HCT116 (cell line): ENCODE measurements around the gene RPIA. TPM values are rescaled to one million over a fixed set of nuclear protein-coding genes. Genes with fewer than 3 reads are reported as not detected.

ENCODE experiments used
- ATAC-seq: fragments of 200-7000 bp; cut with Tn5 transposase; 2 replicates; pipeline ENCODE4 v1.9.1; 2020; ENCODE audit warnings: mild to moderate bottlenecking, moderate library complexity
- BruUV-seq: library from RNA; stranded (reverse); fragments of 400-500 nt; replicated peaks from 2 replicates; lab custom pipeline; 2021; lab: Mats Ljungman, UMichigan
- CTCF ChIA-PET: fragments of 300-600 bp; sonication (Branson Sonifier 250); formaldehyde crosslinking; loops from one replicate; lab custom pipeline; 2021; ENCODE audit warnings: antibody characterized with exemption; lab: Charles Lee
- POLR2A ChIA-PET: fragments of 300-600, 350-600 bp; sonication (Branson Sonifier 250); formaldehyde crosslinking; loops from one replicate; lab custom pipeline; 2021; ENCODE audit warnings: antibody characterized with exemption; lab: Charles Lee
- RAD21 ChIA-PET, 2 experiments: fragments of 300-600 bp; sonication (Branson Sonifier 250); formaldehyde crosslinking; loops; one replicate each; lab custom pipeline; 2023; ENCODE audit warnings: low total read pairs in 2 of 2; ENCODE audit not compliant: uncharacterized antibody in 2 of 2, unreplicated experiment in 2 of 2, low non-redundant PET in 1 of 2; lab: Charles Lee
- DNase-seq: peaks from one replicate; pipeline ENCODE4 v3.0.0-alpha.2; 2010; ENCODE audit warnings: low read depth, low spot score
- H2AFZ ChIP-seq: fragments of 200-600 bp; shearing (Covaris generic), sonication (generic); 2 replicates; pipeline ENCODE4 v1.6.1; 2017; ENCODE audit warnings: low read depth, mixed run types, mixed read lengths, antibody characterized with exemption, low read length; ENCODE audit not compliant: poor library complexity, severe bottlenecking
- H3K27ac ChIP-seq: 2 replicates; pipeline ENCODE4 v1.5.1; 2012; ENCODE audit warnings: low read depth, low read length
- H3K27me3 ChIP-seq: fragments of 200-600 bp; sonication (generic); 2 replicates; pipeline ENCODE4 v1.6.1; 2016; ENCODE audit warnings: mixed run types, low read length, mixed read lengths; ENCODE audit not compliant: insufficient read depth
- H3K36me3 ChIP-seq, 2 experiments: fragments of 200-500 bp in 1 of 2; fragments of 200-600 bp in 1 of 2; sonication (Bioruptor generic) in 1 of 2; sonication (generic) in 1 of 2; 2 replicates each; pipeline versions ENCODE4 v1.5.1 to v1.6.1; 2014 to 2016; ENCODE audit warnings: low read length in 2 of 2, inconsistent platforms in 1 of 2, mixed read lengths in 1 of 2, mixed run types in 1 of 2; ENCODE audit not compliant: insufficient read depth in 2 of 2, control insufficient read depth in 1 of 2
- H3K4me1 ChIP-seq, 2 experiments: fragments of 200-600 bp in 1 of 2; sonication (generic) in 1 of 2; 2 replicates each; pipeline versions ENCODE4 v1.5.1 to v1.6.1; 2012 to 2017; ENCODE audit warnings: low read length in 2 of 2, inconsistent platforms in 1 of 2, mild to moderate bottlenecking in 1 of 2, mixed read lengths in 1 of 2, mixed run types in 1 of 2, moderate library complexity in 1 of 2; ENCODE audit not compliant: insufficient read depth in 2 of 2, control insufficient read depth in 1 of 2
- H3K4me2 ChIP-seq: fragments of 200-600 bp; sonication (generic); 2 replicates; pipeline ENCODE4 v1.6.1; 2017; ENCODE audit warnings: mixed run types, low read length, mixed read lengths
- H3K4me3 ChIP-seq, 2 experiments: fragments of 200-600 bp in 1 of 2; sonication (generic) in 1 of 2; replicated peaks in 1 of 2; 2 replicates each; pipeline ENCODE4 v1.5.1; 2011 to 2016; ENCODE audit warnings: low read length in 2 of 2, control low read depth in 1 of 2, low read depth in 1 of 2, mild to moderate bottlenecking in 1 of 2, mixed read lengths in 1 of 2, mixed run types in 1 of 2
- H3K79me2 ChIP-seq: fragments of 200-600 bp; sonication (generic); 2 replicates; pipeline ENCODE4 v1.6.1; 2017; ENCODE audit warnings: mild to moderate bottlenecking, mixed run types, low read length, moderate library complexity, mixed read lengths; ENCODE audit not compliant: insufficient read depth
- H3K9ac ChIP-seq: fragments of 200-600 bp; sonication (generic); 2 replicates; pipeline ENCODE4 v1.6.1; 2016; ENCODE audit warnings: low read length, mixed read lengths
- H3K9me2 ChIP-seq: fragments of 200-600 bp; sonication (generic), shearing (Covaris generic); 2 replicates; pipeline ENCODE4 v1.6.1; 2017; ENCODE audit warnings: mixed run types, mild to moderate bottlenecking, moderate library complexity; ENCODE audit not compliant: insufficient read depth
- H3K9me3 ChIP-seq, 2 experiments: fragments of 200-500 bp in 1 of 2; fragments of 200-600 bp in 1 of 2; sonication (Bioruptor generic) in 1 of 2; sonication (generic) in 1 of 2; 2 replicates each; pipeline ENCODE4 v1.6.1; 2014 to 2017; ENCODE audit warnings: low read length in 2 of 2, mixed read lengths in 2 of 2, inconsistent platforms in 1 of 2, low read depth in 1 of 2, mild to moderate bottlenecking in 1 of 2, mixed run types in 1 of 2, moderate library complexity in 1 of 2; ENCODE audit not compliant: control insufficient read depth in 1 of 2, insufficient read depth in 1 of 2
- H4K20me1 ChIP-seq: fragments of 200-600 bp; sonication (generic), shearing (Covaris generic); 2 replicates; pipeline ENCODE4 v1.6.1; 2017; ENCODE audit warnings: mixed run types, mild to moderate bottlenecking, moderate library complexity; ENCODE audit not compliant: insufficient read depth
- CEBPB ChIP-seq: IDR thresholded peaks from 2 replicates; pipeline ENCODE4 v1.6.1; 2012; ENCODE audit warnings: low read depth
- EGR1 ChIP-seq: IDR thresholded peaks from 2 replicates; pipeline ENCODE4 v1.6.1; 2012; ENCODE audit warnings: low read depth
- ELF1 ChIP-seq: IDR thresholded peaks from 2 replicates; pipeline ENCODE4 v1.6.1; 2012; ENCODE audit warnings: low read depth, borderline replicate concordance
- EZH2phosphoT487 ChIP-seq: fragments of 200-600 bp; IDR thresholded peaks from 2 replicates; pipeline ENCODE4 v1.6.1; 2018; ENCODE audit warnings: antibody characterized with exemption, borderline replicate concordance
- FOSL1 ChIP-seq: IDR thresholded peaks from 2 replicates; pipeline ENCODE4 v1.6.1; 2012; ENCODE audit warnings: low read depth
- JUND ChIP-seq: IDR thresholded peaks from 2 replicates; pipeline ENCODE4 v1.6.1; 2012
- MAX ChIP-seq: IDR thresholded peaks from 2 replicates; pipeline ENCODE4 v1.6.1; 2012
- POLR2A ChIP-seq: IDR thresholded peaks from 2 replicates; pipeline ENCODE4 v1.7.0; 2011; ENCODE audit warnings: borderline replicate concordance; ENCODE audit not compliant: insufficient read depth, insufficient read length; ENCODE audit errors: extremely low read depth
- RAD21 ChIP-seq: IDR thresholded peaks from 2 replicates; pipeline ENCODE4 v1.6.1; 2012; ENCODE audit warnings: low read depth, mild to moderate bottlenecking
- SIN3A ChIP-seq: IDR thresholded peaks from 2 replicates; pipeline ENCODE4 v1.6.1; 2012; ENCODE audit warnings: low read depth
- SRF ChIP-seq: IDR thresholded peaks from 2 replicates; pipeline ENCODE4 v1.6.1; 2012; ENCODE audit warnings: low read depth
- TCF7L2 ChIP-seq: IDR thresholded peaks from 2 replicates; pipeline ENCODE4 v1.7.0; 2011; ENCODE audit warnings: borderline replicate concordance, inconsistent platforms; ENCODE audit not compliant: insufficient read depth, insufficient read length; ENCODE audit errors: extremely low read depth
- YY1 ChIP-seq: IDR thresholded peaks from 2 replicates; pipeline ENCODE4 v1.6.1; 2011; ENCODE audit warnings: low read length, low read depth, moderate library complexity, mild to moderate bottlenecking; ENCODE audit not compliant: insufficient replicate concordance; ENCODE audit errors: extremely low read depth
- ZBTB33 ChIP-seq: IDR thresholded peaks from 2 replicates; pipeline ENCODE4 v1.6.1; 2011; ENCODE audit warnings: mild to moderate bottlenecking, low read length, moderate library complexity; ENCODE audit not compliant: insufficient replicate concordance; ENCODE audit errors: extremely low read depth
- ZFX ChIP-seq: fragments of 450-650 bp; IDR thresholded peaks from 2 replicates; pipeline ENCODE4 v1.6.1; 2017
- ZNF274 ChIP-seq: fragments of 200-500 bp; sonication (Bioruptor generic); IDR thresholded peaks from 2 replicates; pipeline ENCODE4 v1.6.1; 2014; ENCODE audit warnings: mild to moderate bottlenecking, low read depth, low read length, inconsistent platforms
- intact Hi-C: fragments of 100-400 bp; cut with micrococcal nuclease; formaldehyde crosslinking; loops from 2 replicates; pipeline ENCODE4 v1.10.0; 2022
- total RNA-seq: library from RNA; stranded (reverse); gene quantifications from one replicate; pipeline ENCODE4 v1.2.1, GENCODE V29; 2021; ENCODE audit not compliant: unreplicated experiment
- TF ChIP-seq, protein P1 (sequence below): IDR thresholded peaks from 2 replicates; pipeline ENCODE4 v1.6.1; 2012; ENCODE audit warnings: low read depth

RPIA gene
- total RNA-seq, 1 experiment from 2014 or later: 43.3 TPM

GRCh38 chr2:88698027-88698413, 6.5 kb downstream of the RPIA start:
- 0 out of 2 replicates have a peak, but pooled peaks cover 5% of the 10 kb centered on the region for H3K9me2 ChIP-seq
- no peak for TF ChIP-seq ELF1
- no peak for TF ChIP-seq ZFX
- no peak for TF ChIP-seq RAD21
- no peak for TF ChIP-seq JUND
- TF ChIP-seq ZNF274: no peak
- no peak for TF ChIP-seq SIN3A
- TF ChIP-seq CEBPB: no peak
- TF ChIP-seq YY1: no peak
- TF ChIP-seq ZBTB33: no peak
- TF ChIP-seq EZH2phosphoT487: no peak
- TF ChIP-seq MAX: no peak
- TF ChIP-seq, protein P1, sequence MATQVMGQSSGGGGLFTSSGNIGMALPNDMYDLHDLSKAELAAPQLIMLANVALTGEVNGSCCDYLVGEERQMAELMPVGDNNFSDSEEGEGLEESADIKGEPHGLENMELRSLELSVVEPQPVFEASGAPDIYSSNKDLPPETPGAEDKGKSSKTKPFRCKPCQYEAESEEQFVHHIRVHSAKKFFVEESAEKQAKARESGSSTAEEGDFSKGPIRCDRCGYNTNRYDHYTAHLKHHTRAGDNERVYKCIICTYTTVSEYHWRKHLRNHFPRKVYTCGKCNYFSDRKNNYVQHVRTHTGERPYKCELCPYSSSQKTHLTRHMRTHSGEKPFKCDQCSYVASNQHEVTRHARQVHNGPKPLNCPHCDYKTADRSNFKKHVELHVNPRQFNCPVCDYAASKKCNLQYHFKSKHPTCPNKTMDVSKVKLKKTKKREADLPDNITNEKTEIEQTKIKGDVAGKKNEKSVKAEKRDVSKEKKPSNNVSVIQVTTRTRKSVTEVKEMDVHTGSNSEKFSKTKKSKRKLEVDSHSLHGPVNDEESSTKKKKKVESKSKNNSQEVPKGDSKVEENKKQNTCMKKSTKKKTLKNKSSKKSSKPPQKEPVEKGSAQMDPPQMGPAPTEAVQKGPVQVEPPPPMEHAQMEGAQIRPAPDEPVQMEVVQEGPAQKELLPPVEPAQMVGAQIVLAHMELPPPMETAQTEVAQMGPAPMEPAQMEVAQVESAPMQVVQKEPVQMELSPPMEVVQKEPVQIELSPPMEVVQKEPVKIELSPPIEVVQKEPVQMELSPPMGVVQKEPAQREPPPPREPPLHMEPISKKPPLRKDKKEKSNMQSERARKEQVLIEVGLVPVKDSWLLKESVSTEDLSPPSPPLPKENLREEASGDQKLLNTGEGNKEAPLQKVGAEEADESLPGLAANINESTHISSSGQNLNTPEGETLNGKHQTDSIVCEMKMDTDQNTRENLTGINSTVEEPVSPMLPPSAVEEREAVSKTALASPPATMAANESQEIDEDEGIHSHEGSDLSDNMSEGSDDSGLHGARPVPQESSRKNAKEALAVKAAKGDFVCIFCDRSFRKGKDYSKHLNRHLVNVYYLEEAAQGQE: no peak
- TF ChIP-seq EGR1: no peak
- no peak for TF ChIP-seq POLR2A
- no peak for TF ChIP-seq SRF
- TF ChIP-seq FOSL1: no peak
- no peak for TF ChIP-seq TCF7L2
- TF ChIP-seq, all 23 proteins: peak for 0
- Histone ChIP-seq H3K36me3 (0 out of 4 replicates have a peak, but pooled peaks cover 2 to 5% of the 10 kb centered on the region in 2 experiments), H3K4me2 (no peak overlapping the region), H2AFZ (no peak overlapping the region), H3K79me2 (peaks cover 67% of the 10 kb centered on the region), H3K27ac (no peak overlapping the region), H3K9me3 (no peaks in the 10 kb centered on the region), H3K27me3 (no peaks in the 10 kb centered on the region), H4K20me1 (no peaks in the 10 kb centered on the region), H3K9ac (no peak overlapping the region), H3K4me1 (peaks cover 0 to under 1% of the 10 kb centered on the region in 2 experiments; a peak in 2 of 4 replicates), H3K4me3 (no peak overlapping the region)
- CTCF ChIA-PET: no interaction called here
- RAD21 ChIA-PET: no interaction called here
- ATAC-seq (no peak), DNase-seq (no peak)
- BruUV-seq: no TSS peak
- intact Hi-C loops: no loop called here
- POLR2A ChIA-PET: no interaction called here
